IPS-18c (cell line): ENCODE data around the gene PARVB.
A peak's percentile ranks its signal among the peaks of the same experiment; 100 is the strongest.

ENCODE experiments used
- H3K4me3 ChIP-seq: 2 replicates; pipeline ENCODE4 v1.7.0; 2013; ENCODE audit warnings: low read depth, mild to moderate bottlenecking, low read length, moderate library complexity; ENCODE audit not compliant: insufficient read depth
- H3K9me3 ChIP-seq: one replicate; pipeline ENCODE4 v1.6.1; 2013; ENCODE audit warnings: mild to moderate bottlenecking, low read length, moderate library complexity; ENCODE audit not compliant: control insufficient read depth, insufficient read depth

Gene PARVB

GRCh38 chr22:44147008-44147645 is 123.0 kb downstream of the PARVB start:
- H3K4me3 ChIP-seq: peak overlapping the region; percentile 44; the same call in 1 of the 2 replicates
- H3K9me3 ChIP-seq: no peaks in the 10 kb centered on the region

GRCh38 chr22:44147821-44148574 is 123.9 kb downstream of the PARVB start:
- H3K4me3 ChIP-seq: no peak overlapping the region; the same call in 1 of the 2 replicates
- no peaks in the 10 kb centered on the region for H3K9me3 ChIP-seq

GRCh38 chr22:44151676-44152075 is 127.6 kb downstream of the PARVB start:
- Histone ChIP-seq H3K4me3 (no peak overlapping the region), H3K9me3 (no peaks in the 10 kb centered on the region)

GRCh38 chr22:44153710-44154109 is 129.6 kb downstream of the PARVB start:
- H3K9me3 ChIP-seq: no peaks in the 10 kb centered on the region
- H3K4me3 ChIP-seq: no peak overlapping the region

- Histone ChIP-seq H3K4me3 (no peak overlapping the region), H3K9me3 (no peaks in the 10 kb centered on the region)
Observed at GRCh38 chr22:44154436-44154942, 130.4 kb downstream of the PARVB start.

GRCh38 chr22:44155115-44155514 is 131.0 kb downstream of the PARVB start:
- Histone ChIP-seq H3K4me3 (no peak overlapping the region), H3K9me3 (no peaks in the 10 kb centered on the region)

- Histone ChIP-seq H3K9me3 (no peaks in the 10 kb centered on the region), H3K4me3 (no peak overlapping the region)
Observed at GRCh38 chr22:44157916-44158618, 134.0 kb downstream of the PARVB start.

- Histone ChIP-seq H3K4me3 (no peak overlapping the region), H3K9me3 (no peaks in the 10 kb centered on the region)
Observed at GRCh38 chr22:44158816-44159215, 134.7 kb downstream of the PARVB start.

GRCh38 chr22:44159221-44159620 is 135.1 kb downstream of the PARVB start:
- Histone ChIP-seq H3K9me3 (no peaks in the 10 kb centered on the region), H3K4me3 (no peak overlapping the region)

- Histone ChIP-seq H3K9me3 (no peaks in the 10 kb centered on the region), H3K4me3 (no peak overlapping the region)
Observed at GRCh38 chr22:44159811-44160210, 135.7 kb downstream of the PARVB start.

- no peak overlapping the region for H3K4me3 ChIP-seq
- no peaks in the 10 kb centered on the region for H3K9me3 ChIP-seq
Observed at GRCh38 chr22:44160421-44160820, 136.3 kb downstream of the PARVB start.

- Histone ChIP-seq H3K9me3 (no peaks in the 10 kb centered on the region), H3K4me3 (no peak overlapping the region)
Observed at GRCh38 chr22:44161673-44162072, 137.6 kb downstream of the PARVB start.

- H3K4me3 ChIP-seq: no peak overlapping the region
- H3K9me3 ChIP-seq: no peaks in the 10 kb centered on the region
Observed at GRCh38 chr22:44162960-44163359, 138.9 kb downstream of the PARVB start.

GRCh38 chr22:44163536-44163935 is 139.4 kb downstream of the PARVB start:
- Histone ChIP-seq H3K9me3 (no peaks in the 10 kb centered on the region), H3K4me3 (no peak overlapping the region)

GRCh38 chr22:44164031-44164430 is 139.9 kb downstream of the PARVB start:
- Histone ChIP-seq H3K9me3 (no peaks in the 10 kb centered on the region), H3K4me3 (no peak overlapping the region)

GRCh38 chr22:44165286-44165874 is 141.3 kb downstream of the PARVB start:
- H3K9me3 ChIP-seq: no peaks in the 10 kb centered on the region

GRCh38 chr22:44166498-44167276 is 142.6 kb downstream of the PARVB start:
- Histone ChIP-seq H3K4me3 (no peak overlapping the region), H3K9me3 (no peaks in the 10 kb centered on the region)

More at GRCh38 chr22:44165286-44165874, 141.3 kb downstream of the PARVB start:
- no peak overlapping the region for H3K4me3 ChIP-seq
